Measurements from ENCODE around the gene GPR137C.

The GPR137C gene

DNA sequence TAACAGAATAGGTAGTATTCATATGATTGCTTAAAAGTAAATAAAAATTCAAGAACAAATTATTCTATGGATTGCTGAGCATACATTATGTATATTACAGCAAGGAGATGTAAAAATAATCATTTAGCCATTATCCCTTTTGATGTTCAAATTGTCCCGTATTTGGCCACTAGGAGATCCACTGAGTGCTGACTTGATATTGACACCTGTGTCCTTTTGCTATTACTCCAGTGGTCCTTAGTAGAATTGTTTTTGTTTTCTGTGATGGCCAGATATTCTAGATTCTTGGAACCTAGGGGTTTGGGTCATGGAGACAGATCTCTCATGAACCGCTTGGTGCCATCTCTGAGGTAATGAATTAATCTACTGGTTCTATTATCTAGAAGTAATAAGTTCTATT, 126.0 kb downstream of the GPR137C start:
- DNase-seq (ENCODE audit: low spot score), result no peak

DNA sequence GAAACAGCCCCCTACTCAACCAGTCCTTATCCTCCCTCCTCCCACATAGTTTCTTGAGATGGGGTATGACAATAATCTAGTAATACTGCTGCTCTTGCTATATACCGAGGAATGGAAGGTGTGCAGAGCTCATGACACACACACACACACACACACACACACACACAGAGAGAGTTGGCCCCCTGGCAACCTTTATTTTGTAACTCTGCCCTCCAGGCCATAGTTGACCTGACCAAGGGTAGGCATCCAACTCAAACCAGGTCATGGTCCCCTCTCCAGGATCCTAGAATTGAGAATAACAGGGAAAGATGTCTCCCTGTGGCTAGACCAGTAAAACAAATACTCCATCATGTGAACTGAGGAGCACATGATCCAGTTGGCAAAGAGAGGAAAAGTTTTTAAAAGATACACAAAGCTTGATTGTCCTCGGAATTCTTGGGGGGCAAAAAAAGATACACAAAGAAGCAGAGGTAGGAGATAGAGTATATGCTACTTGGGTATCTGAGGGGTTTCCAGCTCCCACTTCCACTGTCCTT, 131.4 kb downstream of the GPR137C start:
- DNase-seq (ENCODE audit: low spot score), result no peak

DNA sequence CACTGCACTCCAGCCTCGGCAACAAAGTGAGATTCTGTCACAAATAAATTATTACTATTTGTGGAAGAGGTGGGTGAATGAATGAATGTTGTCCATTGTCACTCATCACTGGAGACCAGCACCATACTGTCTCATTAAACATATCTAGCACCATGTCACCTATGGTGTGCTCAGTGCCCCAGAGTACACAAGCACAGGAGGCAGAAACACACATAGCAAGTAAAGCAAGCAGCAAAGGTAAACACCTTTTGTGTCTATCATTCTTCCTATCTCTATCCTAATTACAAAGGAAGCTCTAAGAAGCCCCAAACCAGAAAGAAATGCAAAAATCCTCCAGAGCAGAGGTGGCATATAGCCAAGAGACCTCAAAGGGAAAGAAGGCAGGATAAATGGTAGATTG, 133.5 kb downstream of the GPR137C start:
- DNase-seq (ENCODE audit: low spot score), result no peak

Measured in germinal center (tissue), 1 donor.